ENCODE data around the gene GLI3.

The GLI3 gene

GRCh38 chr7:42006801-42007513, 230.1 kb downstream of the GLI3 start:
- no peak for DNase-seq (ENCODE audit: low read depth in 1 of 2, low spot score in 1 of 2)

DNA sequence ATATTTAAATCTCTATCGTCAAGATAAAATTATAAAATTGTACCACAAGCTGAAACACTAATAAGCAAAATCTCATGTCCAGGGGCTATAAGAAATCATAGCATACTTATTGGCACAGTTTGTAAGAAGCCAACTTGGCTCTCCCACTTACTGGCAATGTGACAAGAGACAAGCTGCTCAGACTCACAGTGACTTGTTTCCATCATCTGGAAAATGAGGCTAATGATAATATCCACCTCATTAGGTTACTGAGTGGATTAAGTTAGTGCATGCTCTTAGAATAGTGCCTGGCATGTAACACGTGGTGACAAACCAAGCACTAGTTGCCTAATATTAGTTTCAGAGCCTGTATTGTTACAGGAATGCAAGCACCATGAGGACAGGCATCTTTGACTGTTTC, 234.4 kb downstream of the GLI3 start:
- DNase-seq (ENCODE audit: low read depth in 1 of 2, low spot score in 1 of 2): no peak

DNA sequence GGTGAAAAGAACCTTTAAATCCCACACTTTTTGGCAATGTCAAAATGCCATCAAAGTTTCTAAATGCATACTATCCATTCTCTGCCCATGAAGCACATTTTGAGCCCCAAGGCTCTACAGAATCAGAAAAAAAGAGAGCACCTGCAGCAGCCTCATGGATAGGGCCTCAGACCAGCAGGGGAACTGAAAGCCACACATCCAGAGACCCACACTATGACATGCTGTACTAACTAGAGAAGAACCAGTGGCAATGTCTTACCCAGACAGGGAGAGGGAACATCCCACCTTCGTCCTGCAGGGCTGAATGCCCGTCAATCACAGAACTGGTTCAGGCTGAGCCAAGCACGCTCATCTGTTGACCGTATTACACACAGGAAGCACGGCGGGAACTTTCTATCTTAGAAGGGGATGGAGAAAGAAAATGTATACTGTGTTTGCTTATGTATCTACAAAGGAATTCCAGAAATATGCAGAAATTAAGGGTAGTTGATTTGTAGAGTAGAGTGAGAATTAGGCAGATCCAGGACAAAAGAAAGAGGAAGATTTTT, 237.2 kb downstream of the GLI3 start:
- DNase-seq (ENCODE audit: low read depth in 1 of 2, low spot score in 1 of 2): no peak

GRCh38 chr7:41998041-41998440, 239.0 kb downstream of the GLI3 start:
- DNase-seq (ENCODE audit: low read depth in 1 of 2, low spot score in 1 of 2): no peak

GRCh38 chr7:41997151-41997550, 239.9 kb downstream of the GLI3 start:
- no peak for DNase-seq (ENCODE audit: low read depth in 1 of 2, low spot score in 1 of 2)

DNA sequence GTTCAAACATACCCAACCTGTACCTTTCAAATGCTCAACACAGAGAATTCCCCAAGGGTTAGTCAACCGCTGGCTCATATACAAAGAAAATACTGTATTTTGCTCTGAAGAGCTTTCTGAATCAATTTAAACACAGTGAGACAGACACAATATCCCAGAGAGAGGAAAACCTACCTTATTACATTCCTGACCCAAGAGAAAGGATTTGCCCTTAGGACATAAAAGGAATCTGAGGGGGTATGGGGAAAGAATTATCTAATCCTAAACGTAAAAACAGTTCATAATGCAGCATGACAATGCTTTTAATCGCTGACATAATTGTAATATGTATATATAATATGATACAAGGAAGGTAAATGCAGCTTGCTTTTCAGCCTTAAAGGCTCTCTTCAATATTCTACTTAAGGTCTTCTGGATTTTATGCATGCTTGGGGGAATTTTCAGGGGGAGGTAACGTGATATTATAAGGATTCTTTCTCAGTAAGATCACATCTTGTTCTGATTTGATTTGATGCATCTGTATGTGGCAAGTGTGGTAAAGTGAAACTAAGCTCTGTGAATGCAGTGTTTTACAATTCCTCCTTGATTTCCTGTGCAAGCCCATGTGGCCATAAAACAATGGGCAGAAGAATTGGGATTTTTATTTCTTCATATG, 240.5 kb downstream of the GLI3 start:
- no peak for DNase-seq (ENCODE audit: low read depth in 1 of 2, low spot score in 1 of 2)

GRCh38 chr7:41995632-41996271, 241.3 kb downstream of the GLI3 start:
- no peak for DNase-seq (ENCODE audit: low read depth in 1 of 2, low spot score in 1 of 2)

DNA sequence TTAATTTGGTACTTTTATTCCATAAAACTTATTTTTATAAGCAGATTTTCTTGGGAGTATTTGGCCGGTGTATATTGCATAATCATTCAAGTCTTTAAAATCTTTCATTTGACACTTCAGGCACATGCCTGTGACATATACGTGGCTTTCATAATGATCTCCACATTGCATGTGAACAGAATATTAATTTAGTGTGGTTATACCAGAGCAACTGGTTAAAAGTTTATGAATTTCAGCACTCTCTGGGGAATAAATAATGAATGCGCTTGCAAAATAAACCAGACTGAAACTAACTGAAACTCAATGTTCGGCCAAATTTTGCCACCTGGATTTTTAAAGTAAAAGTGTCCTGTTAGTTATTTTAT, 242.3 kb downstream of the GLI3 start:
- no peak for DNase-seq (ENCODE audit: low read depth in 1 of 2, low spot score in 1 of 2)

DNA sequence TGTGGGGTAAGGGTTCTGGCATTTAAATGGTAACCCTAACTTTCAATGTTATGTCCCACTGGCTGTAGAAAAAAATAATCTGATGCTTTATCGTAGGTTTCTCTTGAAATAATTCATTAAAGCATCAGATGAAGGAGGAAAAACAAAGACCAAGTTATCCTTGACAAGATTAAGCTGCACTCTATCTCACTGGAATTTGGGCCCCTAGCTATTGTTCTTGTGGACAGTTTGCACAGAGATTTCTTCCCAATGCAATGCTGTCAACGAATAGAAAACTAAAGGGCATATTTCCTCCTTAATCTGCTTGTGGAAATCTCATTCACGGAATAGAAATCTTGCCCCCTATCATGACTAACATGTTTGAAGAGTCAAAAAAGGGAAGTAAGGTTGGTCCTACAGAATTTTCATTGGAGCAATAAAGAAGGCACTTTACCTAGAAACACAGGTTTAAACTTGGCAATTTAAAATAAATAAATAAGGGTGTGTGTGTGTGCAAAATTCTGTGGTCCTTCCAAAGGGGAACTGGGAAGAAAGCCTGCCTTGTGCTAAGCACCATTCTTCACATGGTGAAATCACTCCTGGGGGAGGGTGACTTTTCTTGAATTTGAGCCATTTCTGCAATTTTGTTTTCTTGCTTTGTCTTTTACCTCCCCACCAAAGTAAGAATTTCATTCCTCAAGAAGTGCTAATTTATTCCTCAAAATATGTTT, 242.8 kb downstream of the GLI3 start:
- no peak for DNase-seq (ENCODE audit: low read depth in 1 of 2, low spot score in 1 of 2)

- no peak for DNase-seq (ENCODE audit: low read depth in 1 of 2, low spot score in 1 of 2)
Observed at GRCh38 chr7:41992881-41993867, 243.8 kb downstream of the GLI3 start.

DNA sequence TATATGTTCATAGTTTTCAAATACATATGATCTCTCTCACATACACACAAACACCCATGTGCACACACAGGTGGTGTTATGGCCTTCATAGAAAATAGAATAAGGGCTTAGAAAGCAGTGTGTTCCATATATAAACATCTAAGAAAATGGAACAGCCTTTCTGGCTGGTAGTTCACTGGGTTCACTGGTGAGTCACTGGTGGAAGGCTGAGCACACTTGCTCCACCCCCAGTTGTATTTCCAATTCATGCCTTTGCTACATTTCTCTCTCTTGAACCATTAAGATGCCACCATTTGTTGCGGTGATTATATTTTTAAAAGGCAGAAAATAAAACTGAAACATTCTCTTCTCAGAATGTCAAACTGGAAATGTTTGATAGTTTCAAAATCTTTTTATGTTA, 252.1 kb downstream of the GLI3 start:
- no peak for DNase-seq (ENCODE audit: low read depth in 1 of 2, low spot score in 1 of 2)

- DNase-seq (ENCODE audit: low read depth in 1 of 2, low spot score in 1 of 2): no peak
Observed at GRCh38 chr7:41981046-41982040, 255.7 kb downstream of the GLI3 start.

- no peak for DNase-seq (ENCODE audit: low read depth in 1 of 2, low spot score in 1 of 2)
Observed at GRCh38 chr7:41979834-41980307, 257.1 kb downstream of the GLI3 start.

DNA sequence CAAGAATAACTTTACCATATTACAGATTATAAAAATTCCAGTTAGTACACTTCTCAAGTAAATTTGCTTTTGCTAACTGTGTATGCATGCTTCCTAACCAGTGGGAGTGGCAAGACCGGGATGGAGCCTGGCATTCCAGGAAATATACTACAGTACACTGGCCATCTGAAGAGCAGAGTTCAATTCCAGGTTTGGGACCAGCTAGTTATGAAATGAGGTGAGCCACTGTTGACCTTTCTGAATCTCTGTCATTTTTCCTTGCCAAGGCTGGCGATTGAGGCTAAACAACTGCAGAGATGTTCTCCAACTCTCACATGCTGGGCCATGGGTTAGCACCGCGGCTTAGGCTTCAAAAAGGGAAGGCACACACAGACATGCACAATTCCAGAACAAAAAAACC, 258.2 kb downstream of the GLI3 start:
- no peak for DNase-seq (ENCODE audit: low read depth in 1 of 2, low spot score in 1 of 2)

DNA sequence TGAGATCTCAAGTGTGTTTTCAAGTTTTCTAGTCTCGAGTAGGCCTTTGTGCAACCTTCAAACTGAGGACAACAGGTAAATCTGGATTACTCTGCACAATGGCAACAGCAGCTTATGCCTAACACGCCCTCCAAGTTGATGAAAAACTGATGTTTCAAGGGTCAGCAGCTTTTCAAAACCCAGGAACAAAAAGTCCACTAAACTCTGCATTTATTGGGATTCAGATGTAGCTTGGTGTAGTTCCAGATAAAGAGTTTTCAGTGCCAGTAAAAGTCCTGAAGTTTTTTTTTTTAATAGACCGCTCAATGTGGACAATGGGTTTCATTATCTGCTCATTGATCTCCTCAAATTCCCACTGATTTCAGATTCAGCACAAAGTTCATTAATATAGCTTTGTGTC, 259.3 kb downstream of the GLI3 start:
- DNase-seq (ENCODE audit: low read depth in 1 of 2, low spot score in 1 of 2): no peak

DNA sequence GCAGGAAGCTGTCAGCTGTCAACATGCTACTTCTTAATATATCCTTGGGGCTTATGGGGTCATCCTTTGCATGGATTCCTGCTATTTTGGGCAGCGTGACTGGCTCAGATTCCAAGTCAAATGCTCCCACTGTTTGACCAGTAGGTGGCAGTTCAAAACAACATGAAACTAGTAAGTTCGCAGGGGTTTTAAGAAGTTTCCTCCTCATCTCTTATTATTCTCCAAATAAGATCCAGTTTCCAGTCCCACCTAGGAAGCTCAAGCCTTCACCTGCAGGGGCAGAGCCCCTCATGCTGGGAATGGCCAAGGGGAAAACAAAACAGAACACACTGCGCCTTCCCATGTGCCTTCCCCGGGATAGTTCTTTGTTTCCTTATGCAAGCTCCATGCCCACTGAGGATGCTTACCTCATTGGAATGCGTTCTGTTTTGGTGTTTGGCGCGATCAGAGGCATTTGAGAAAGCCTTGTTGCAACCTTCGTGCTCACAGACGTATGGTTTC, 259.8 kb downstream of the GLI3 start:
- no peak for DNase-seq (ENCODE audit: low read depth in 1 of 2, low spot score in 1 of 2)

- no peak for DNase-seq (ENCODE audit: low read depth in 1 of 2, low spot score in 1 of 2)
Observed at GRCh38 chr7:41976411-41976810, 260.6 kb downstream of the GLI3 start.

- no peak for DNase-seq (ENCODE audit: low read depth in 1 of 2, low spot score in 1 of 2)
Observed at GRCh38 chr7:41975849-41976248, 261.2 kb downstream of the GLI3 start.
